Stomach (tissue), 4 donors: ENCODE measurements around the gene CALML4.

Source experiments
- CTCF ChIP-seq, 7 experiments: fragments of 450-650 bp in 4 of 7; fragments of 200-600 bp in 3 of 7; sonication (generic) in 3 of 7; IDR thresholded peaks; one replicate each; pipeline ENCODE4 v1.5.1; 2016 to 2019; ENCODE audit warnings: antibody characterized with exemption in 7 of 7, control low read depth in 2 of 7, mild to moderate bottlenecking in 1 of 7
- POLR2A ChIP-seq, 4 donors: fragments of 450-650 bp; IDR thresholded peaks; one replicate each; pipeline ENCODE4 v1.6.1; 2016; ENCODE audit warnings: antibody characterized with exemption in 4 of 4, control low read depth in 2 of 4, mild to moderate bottlenecking in 1 of 4, moderate library complexity in 1 of 4

- TF ChIP-seq POLR2A (IDR thresholded peaks at IDR 0.05) (no peak), CTCF (IDR thresholded peaks at IDR 0.05) (no peak)
Observed at GRCh38 chr15:68208136-68208535, 3.0 kb upstream of the CALML4 start.
